Activated B cell treated with CpG ODN at 0.5 μM for 24 hours (primary cell): ENCODE measurements around the gene BZW1. TPM values are rescaled to one million over a fixed set of nuclear protein-coding genes. Genes with fewer than 3 reads are reported as not detected.
A peak's percentile ranks its signal among the peaks of the same experiment; 100 is the strongest.

Experiments used
- ATAC-seq: fragments of 200-7000 bp; cut with Tn5 transposase; one replicate; pipeline ENCODE4 v1.10.0; 2021; ENCODE audit warnings: low read depth, mild to moderate bottlenecking, moderate library complexity
- CTCF ChIA-PET: fragments of 350-600 bp; sonication (Branson Sonifier 250); formaldehyde crosslinking; loops from one replicate; lab custom pipeline; 2021; ENCODE audit warnings: antibody characterized with exemption; lab: Charles Lee
- POLR2A ChIA-PET: fragments of 350-600 bp; sonication (Branson Sonifier 250); formaldehyde crosslinking; loops from one replicate; lab custom pipeline; 2021; ENCODE audit warnings: antibody characterized with exemption; lab: Charles Lee
- DNase-seq: peaks from one replicate; pipeline ENCODE4 v3.0.0; 2022
- H3K27ac Mint-ChIP-seq: one replicate; pipeline ENCODE4 v1.8.0; 2020; ENCODE audit warnings: mixed read lengths
- H3K27me3 Mint-ChIP-seq: one replicate; pipeline ENCODE4 v1.8.0; 2021; ENCODE audit warnings: mixed read lengths
- H3K36me3 Mint-ChIP-seq: one replicate; pipeline ENCODE4 v1.8.0; 2021; ENCODE audit warnings: low read depth, mixed read lengths
- H3K4me1 Mint-ChIP-seq: one replicate; pipeline ENCODE4 v1.8.0; 2021; ENCODE audit warnings: mixed read lengths
- H3K4me3 Mint-ChIP-seq: one replicate; pipeline ENCODE4 v1.8.0; 2020; ENCODE audit warnings: mild to moderate bottlenecking, mixed read lengths
- H3K9me3 Mint-ChIP-seq: one replicate; pipeline ENCODE4 v1.8.0; 2020; ENCODE audit warnings: mixed read lengths
- intact Hi-C: fragments of 100-400 bp; cut with micrococcal nuclease; formaldehyde crosslinking; loops from one replicate; pipeline ENCODE4 v1.15.1; 2024
- total RNA-seq: library from RNA; stranded (reverse); gene quantifications from 2 replicates; pipeline ENCODE4 v1.2.3, GENCODE V29; 2022
- TF ChIP-seq, protein P1 (sequence below): fragments of 200-600 bp; IDR thresholded peaks from one replicate; pipeline ENCODE4 v1.8.0; 2022; ENCODE audit warnings: antibody characterized with exemption, mild to moderate bottlenecking

Gene BZW1
- total RNA-seq, 1 donor from 2014 or later: 197 TPM

DNA sequence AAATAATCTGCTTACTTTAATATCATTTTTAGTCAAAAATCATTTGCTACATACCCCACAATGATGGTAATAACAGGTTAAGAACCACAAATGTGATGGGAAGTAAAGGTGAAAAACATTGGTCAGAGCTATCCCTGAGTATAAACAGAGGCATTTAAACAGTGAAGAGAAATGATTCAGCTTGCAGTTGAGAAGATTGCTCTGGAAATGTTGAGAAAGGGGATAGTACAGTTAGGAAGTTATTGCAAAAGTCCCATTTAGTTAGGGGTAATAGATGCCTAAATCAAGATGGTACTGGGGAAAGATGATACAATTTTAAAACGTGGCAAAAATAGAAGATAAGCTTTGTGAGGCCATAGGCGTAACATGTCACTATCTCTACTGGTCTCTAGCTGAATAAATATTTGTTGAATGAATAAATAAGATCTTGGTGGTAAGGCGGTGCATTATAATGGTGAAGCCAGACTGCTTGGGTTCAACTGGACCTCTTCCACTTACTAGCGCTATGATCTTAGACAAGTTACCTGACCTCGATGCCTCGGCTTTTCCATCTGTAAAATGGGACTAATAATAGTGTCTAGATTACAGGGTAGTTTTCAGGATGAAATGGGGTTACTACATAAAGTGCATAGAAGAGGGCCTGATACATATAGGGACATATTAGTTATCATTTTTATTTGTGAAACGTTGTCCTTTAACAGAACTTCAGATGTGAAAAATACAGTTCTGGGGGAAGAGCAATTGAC, 2.0 kb upstream of the BZW1 start:
- H3K4me3 Mint-ChIP-seq: no peak overlapping the region
- ChIA-PET POLR2A (interaction anchor here (0.5 to 1.3 kb wide), 2 partner anchors 55 to 100 kb away, joined by 3 read pairs; partner anchors contain the start of gene CLK1), CTCF (no interaction called here)
- no peaks in the 10 kb centered on the region for H3K9me3 Mint-ChIP-seq
- TF ChIP-seq, protein P1, sequence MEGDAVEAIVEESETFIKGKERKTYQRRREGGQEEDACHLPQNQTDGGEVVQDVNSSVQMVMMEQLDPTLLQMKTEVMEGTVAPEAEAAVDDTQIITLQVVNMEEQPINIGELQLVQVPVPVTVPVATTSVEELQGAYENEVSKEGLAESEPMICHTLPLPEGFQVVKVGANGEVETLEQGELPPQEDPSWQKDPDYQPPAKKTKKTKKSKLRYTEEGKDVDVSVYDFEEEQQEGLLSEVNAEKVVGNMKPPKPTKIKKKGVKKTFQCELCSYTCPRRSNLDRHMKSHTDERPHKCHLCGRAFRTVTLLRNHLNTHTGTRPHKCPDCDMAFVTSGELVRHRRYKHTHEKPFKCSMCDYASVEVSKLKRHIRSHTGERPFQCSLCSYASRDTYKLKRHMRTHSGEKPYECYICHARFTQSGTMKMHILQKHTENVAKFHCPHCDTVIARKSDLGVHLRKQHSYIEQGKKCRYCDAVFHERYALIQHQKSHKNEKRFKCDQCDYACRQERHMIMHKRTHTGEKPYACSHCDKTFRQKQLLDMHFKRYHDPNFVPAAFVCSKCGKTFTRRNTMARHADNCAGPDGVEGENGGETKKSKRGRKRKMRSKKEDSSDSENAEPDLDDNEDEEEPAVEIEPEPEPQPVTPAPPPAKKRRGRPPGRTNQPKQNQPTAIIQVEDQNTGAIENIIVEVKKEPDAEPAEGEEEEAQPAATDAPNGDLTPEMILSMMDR: no peak
- H3K27me3 Mint-ChIP-seq: no peaks in the 10 kb centered on the region
- DNase-seq (no peak), ATAC-seq (no peak)
- H3K36me3 Mint-ChIP-seq: peaks cover 21% of the 10 kb centered on the region
- peak overlapping the region; percentile 52 for H3K27ac Mint-ChIP-seq
- H3K4me1 Mint-ChIP-seq: peaks cover 30% of the 10 kb centered on the region
- intact Hi-C loops: loop anchor here (2.0 to 10.0 kb wide), 7 partner anchors 302 to 1429 kb away; partner anchors contain the start of genes CFLAR, FZD7, MAIP1 and SUMO1

DNA sequence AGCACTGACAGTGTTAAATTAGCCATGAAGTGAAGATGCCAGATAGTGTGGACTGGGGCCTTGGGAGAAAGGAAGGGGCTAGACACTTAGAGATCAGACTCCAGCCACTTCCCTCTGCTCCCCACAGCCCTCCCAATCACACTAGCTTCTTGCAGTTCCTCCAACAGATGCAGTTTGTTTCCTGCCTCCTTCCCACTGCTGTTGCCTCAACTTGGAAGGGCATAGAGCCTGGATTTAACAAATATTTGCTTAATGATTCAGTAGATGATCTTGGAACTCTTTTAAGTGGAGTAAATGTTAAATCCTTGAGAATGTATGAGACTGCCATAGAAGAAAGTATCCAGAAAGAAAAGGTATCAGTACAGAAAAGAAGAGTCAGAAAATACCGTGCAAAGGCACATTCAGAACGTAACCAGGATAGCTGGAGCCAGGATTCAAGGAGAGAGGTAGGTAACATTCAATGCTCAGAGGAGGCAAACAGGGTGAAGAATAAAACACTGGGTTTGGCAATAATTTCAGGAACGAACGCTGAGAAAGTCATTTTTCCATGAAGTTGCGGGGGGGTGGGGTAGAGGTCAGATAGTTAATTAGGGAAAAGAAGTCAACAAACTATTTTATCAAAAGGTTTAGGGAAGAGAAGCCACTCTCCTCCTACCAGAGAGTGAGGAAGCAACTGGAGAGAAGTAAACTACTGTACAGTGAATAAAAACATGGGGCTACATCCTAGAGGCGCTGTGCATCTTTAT, 1.3 kb upstream of the BZW1 start:
- TF ChIP-seq, protein P1: no peak
- Mint-ChIP-seq H3K27ac (peak overlapping the region; percentile 99), H3K4me1 (peaks cover 34% of the 10 kb centered on the region), H3K36me3 (peaks cover 28% of the 10 kb centered on the region), H3K4me3 (peak overlapping the region; percentile 98), H3K27me3 (no peaks in the 10 kb centered on the region), H3K9me3 (no peaks in the 10 kb centered on the region)
- intact Hi-C loops: loop anchor here (2.0 to 10.0 kb wide), 7 partner anchors 303 to 1428 kb away; partner anchors contain the start of genes CFLAR, FZD7, MAIP1 and SUMO1
- CTCF ChIA-PET: no interaction called here
- ATAC-seq (no peak), DNase-seq (no peak)
- POLR2A ChIA-PET: interaction anchor here (0.7 to 1.4 kb wide), 10 partner anchors 16 to 307 kb away, joined by 3 to 41 read pairs (median 4); partner anchors contain the start of genes CFLAR, CLK1, KCTD18 and NIF3L1

DNA sequence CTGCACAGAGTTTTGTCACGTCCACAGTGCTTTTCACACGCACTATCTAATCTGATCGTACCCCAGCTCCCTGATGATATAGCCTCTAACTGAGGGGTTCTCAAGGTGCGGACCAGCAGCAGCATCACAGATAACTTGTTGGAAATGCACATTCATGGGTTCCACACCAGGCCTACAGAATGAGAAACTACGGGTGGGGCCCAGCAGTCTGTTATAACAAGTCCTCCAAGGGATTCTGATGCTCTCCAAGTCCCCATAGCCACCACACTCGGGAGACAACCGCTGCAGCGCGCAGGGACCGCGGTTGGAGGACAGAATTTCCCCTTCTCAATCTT, 745 bp upstream of the BZW1 start:
- peaks cover 34% of the 10 kb centered on the region for H3K4me1 Mint-ChIP-seq
- no peak for ATAC-seq

DNA sequence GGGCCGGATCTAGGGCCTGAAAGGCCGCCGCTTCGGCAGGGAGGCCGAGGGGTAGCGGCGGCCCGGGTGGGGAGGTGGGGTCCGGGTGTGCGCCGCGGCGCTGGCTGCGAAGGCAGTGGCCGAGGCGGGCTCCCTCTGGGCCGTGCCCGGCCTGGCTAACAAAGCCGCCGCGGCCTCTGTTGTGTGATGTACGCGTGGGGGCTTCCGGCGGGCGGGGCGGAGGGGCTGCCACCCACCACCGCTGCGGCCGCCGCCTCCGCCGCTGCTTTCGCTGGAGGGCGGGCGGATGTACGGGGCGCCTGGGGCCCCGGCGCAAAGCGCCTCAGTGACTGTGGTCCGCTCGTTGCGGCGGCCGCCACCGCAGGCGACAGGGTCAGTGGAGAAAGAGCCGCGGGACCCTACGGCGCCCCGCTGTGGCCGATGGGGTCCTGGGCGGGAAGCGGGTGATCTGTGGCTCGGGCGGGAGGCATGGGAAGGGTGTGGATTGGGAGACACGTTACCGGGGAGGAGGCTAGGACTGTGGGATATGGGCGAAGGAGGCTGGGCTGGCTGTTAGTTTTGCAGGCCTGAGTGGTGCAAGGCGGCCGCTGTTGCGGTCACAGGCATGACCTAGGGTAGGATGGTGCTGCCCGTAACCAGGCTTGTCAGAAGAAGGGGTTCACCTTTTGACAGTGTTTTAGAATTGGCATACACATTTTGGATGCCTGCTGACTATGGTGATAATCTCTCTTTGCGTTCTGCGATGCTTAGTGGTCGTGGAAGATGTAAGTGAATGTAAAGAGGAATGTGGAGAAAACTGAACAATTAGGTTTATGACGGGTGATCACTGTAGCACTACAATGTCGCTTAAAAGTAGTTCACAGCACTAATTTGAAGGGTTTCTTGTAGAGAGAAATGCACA, 662 bp downstream of the BZW1 start:
- H3K36me3 Mint-ChIP-seq: peaks cover 48% of the 10 kb centered on the region
- no peaks in the 10 kb centered on the region for H3K9me3 Mint-ChIP-seq
- ChIA-PET POLR2A (interaction anchor here (0.5 to 1.4 kb wide), 8 partner anchors 39 to 639 kb away, joined by 3 to 41 read pairs (median 6); partner anchors contain the start of genes CLK1, KCTD18, NIF3L1 and PPIL3), CTCF (interaction anchor here (0.9 to 1.2 kb wide), 2 partner anchors 99 kb away, joined by 4 to 5 read pairs; no protein-coding TSS in a partner anchor)
- H3K4me1 Mint-ChIP-seq: peaks cover 34% of the 10 kb centered on the region
- H3K4me3 Mint-ChIP-seq: peak overlapping the region; percentile 98
- DNase-seq (peak; percentile 68), ATAC-seq (peak; percentile 27)
- no peaks in the 10 kb centered on the region for H3K27me3 Mint-ChIP-seq
- H3K27ac Mint-ChIP-seq: peak overlapping the region; percentile 99
- TF ChIP-seq, protein P1: no peak
- intact Hi-C loops: loop anchor here (2.0 to 10.0 kb wide), 7 partner anchors 234 to 1222 kb away; partner anchors contain the start of genes CFLAR, FZD7, MAIP1 and TMEM237

More for the DNA sequence above, 745 bp upstream of the BZW1 start:
- H3K27ac Mint-ChIP-seq: peak overlapping the region; percentile 99
- H3K27me3 Mint-ChIP-seq: no peaks in the 10 kb centered on the region
- no peak for DNase-seq
- H3K4me3 Mint-ChIP-seq: peak overlapping the region; percentile 98
- intact Hi-C loops: loop anchor here (1.0 to 10.0 kb wide), 17 partner anchors 53 to 1428 kb away; partner anchors contain the start of genes ALS2, C2orf69, CFLAR and CLK1
- peaks cover 34% of the 10 kb centered on the region for H3K36me3 Mint-ChIP-seq
- no peaks in the 10 kb centered on the region for H3K9me3 Mint-ChIP-seq
- ChIA-PET CTCF (interaction anchor here (0.9 kb wide), 1 partner anchor 98 kb away, joined by 5 read pairs; no protein-coding TSS in a partner anchor), POLR2A (interaction anchor here (0.6 to 1.4 kb wide), 11 partner anchors 16 to 306 kb away, joined by 3 to 41 read pairs (median 4); partner anchors contain the start of genes CFLAR, CLK1, KCTD18 and NIF3L1)
- TF ChIP-seq, protein P1: no peak
